Activated gamma-delta T cell treated with anti-CD3 and anti-CD28 coated beads, Interleukin-2, amount 50 U/mL, for 16 hours (primary cell): ENCODE results near the gene MEGF11.

ENCODE experiments used
- DNase-seq: peaks from one replicate; pipeline ENCODE4 v3.0.0-alpha.2; 2020; ENCODE audit warnings: low read depth

The MEGF11 gene

DNA sequence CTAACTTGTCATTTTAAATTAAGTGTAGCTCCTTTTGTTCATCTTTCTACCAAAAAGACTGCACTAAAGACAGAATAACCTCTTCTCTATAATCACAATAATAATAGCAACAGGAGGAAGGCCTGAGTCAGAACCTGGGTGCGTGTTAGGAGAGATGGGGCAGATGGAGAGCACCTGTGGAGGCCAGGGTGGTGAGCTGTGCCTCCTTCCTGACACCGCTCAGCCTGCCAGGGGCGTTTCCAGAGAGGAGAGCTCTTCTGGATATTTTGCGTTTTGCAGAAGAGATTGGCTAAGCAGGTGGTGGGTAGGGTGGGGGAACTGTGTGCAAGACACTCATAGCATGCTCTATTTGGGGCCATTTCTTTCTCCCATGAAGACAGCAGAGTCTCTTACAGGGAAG, 83.5 kb downstream of the MEGF11 start:
- no peak for DNase-seq

GRCh38 chr15:66169625-66170024, 83.9 kb downstream of the MEGF11 start:
- DNase-seq: no peak

DNA sequence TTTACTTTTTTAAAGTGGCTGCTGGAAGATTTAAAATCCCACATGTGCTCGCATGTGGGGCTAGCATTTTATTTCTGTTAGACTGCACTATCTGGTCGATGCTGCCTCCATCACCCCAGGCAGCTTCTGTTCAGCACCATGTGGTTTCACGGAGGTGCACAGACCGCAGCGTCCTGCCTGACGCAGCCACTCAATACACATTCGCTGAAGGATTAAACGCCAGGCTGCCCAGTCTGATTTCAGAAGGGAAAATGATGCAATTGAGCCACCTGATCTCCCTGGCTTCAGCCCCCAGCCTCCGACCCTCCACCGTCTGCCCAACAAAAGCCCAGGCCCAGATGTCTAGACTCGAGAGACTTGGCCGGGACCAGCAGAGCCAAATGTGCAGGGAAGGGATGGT, 84.5 kb downstream of the MEGF11 start:
- DNase-seq: no peak

DNA sequence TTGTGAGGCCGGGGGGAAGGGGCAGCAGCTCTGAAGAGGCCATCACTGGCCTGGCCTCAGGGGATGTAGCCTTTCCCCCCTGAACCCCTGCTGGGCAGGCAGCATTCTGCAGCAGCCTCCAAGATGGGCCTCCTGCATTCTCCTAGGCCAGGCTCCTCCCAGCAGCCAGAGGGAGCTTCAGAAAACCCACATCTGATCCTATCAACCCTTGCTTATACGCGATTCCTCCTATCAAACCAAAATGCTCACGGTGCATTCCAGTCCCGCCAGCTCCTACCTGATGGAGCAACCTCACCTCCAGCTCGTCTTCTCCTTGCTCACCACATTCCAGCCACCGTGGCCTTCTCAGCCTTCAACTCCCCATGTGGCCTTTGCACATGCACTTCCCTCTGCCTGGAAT, 85.7 kb downstream of the MEGF11 start:
- DNase-seq: no peak

DNA sequence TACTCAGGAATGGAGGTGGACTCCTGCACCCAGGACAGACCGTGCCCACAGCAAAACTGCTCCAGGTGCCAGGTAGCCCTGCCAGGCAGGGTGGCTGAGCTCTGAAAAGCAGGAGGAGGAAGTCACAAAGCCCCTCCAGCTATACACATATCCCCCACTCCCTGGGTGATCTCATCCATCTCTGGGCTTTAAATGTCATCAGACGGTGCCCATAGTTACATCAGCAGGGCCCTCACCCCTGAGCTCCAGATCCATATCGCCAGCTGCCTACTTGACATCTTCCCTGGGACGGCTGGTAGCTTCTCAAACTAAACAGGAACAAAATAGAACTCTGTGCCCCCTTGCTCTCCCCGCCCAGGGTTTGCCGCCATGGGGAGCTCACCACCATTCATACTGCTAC, 87.7 kb downstream of the MEGF11 start:
- DNase-seq: no peak

DNA sequence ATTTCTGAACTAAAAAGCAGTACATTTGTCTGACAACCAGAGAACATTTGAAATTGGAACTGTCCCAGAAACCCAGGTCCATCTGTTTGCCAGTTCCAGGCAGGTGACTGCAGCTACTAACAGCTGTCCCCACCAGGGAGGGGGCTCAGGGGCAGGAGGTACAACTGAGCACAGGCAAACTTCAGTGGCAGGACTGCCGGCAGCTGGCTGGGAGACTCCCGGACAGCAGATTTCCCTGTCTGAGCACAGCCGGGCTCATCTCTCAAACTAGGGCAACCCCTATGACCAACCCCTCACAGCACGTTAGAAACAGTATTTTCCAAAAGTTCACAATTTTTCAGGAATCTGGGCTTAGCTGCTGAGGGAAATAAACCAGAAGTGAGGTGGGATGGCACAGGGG, 88.8 kb downstream of the MEGF11 start:
- no peak for DNase-seq

- DNase-seq: no peak
Observed at GRCh38 chr15:66163553-66163952, 90.0 kb downstream of the MEGF11 start.

- DNase-seq: no peak
Observed at GRCh38 chr15:66162286-66162685, 91.3 kb downstream of the MEGF11 start.

- DNase-seq: no peak
Observed at GRCh38 chr15:66161575-66162118, 91.9 kb downstream of the MEGF11 start.

- DNase-seq: no peak
Observed at GRCh38 chr15:66161108-66161507, 92.4 kb downstream of the MEGF11 start.

DNA sequence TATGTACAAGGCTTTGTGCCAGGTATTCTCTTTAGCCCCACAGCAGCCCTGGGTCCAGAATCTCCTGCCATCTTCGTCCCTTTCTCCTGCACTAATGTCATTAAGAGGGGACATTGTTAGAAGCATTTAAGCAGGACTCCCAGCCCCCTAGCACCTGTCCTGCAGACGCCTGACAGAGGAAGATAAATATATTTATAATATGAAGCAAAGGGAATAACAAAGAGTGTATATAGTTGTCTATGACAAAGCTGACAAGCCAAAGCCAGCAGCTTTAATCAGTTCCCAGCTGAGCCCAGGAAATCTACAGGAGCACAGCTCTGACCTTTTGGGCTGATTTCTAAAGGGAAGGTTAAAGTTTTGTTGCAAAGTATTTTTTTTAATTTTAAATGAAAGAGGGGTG, 96.0 kb downstream of the MEGF11 start:
- DNase-seq: no peak

GRCh38 chr15:66156310-66156975, 97.1 kb downstream of the MEGF11 start:
- no peak for DNase-seq

DNA sequence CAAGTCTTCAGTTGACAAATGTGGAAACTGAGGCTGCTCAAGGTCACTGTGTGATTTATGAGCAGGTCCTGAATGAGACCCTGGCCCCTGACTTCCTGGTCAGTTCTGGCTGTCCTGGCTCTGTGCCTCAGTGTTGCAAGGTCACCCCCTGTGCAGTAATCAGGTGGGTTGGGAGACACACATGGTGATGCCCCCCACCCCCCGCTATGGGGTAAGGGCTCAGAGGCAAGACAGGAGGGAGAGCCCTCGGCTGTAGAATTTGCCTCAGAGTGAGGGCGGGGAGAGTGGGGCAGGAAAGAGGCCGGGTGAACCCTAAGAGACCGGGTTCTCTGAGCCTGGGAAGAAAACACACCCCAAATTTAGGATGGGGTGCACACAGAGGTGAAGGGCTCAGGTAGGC, 98.5 kb downstream of the MEGF11 start:
- DNase-seq: no peak

DNA sequence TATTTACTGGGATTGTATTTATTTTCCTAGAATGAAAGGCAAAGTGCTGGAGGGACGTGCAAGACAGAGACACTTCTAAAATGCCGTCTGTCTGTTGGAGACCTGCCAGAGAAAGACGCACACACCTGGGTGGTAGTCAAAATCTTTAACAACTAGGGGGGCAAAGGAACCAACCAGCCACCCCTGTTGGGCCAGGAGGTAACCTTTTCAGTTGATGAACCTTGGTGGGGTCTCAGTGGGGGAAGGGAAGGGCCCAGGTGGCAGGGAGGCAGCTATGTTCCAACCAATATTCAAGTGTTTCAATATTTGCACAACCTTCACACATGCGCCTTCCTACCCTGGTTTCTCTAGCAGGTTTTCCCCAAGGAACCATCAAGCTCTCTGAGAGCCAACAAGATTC, 99.0 kb downstream of the MEGF11 start:
- DNase-seq: no peak

DNA sequence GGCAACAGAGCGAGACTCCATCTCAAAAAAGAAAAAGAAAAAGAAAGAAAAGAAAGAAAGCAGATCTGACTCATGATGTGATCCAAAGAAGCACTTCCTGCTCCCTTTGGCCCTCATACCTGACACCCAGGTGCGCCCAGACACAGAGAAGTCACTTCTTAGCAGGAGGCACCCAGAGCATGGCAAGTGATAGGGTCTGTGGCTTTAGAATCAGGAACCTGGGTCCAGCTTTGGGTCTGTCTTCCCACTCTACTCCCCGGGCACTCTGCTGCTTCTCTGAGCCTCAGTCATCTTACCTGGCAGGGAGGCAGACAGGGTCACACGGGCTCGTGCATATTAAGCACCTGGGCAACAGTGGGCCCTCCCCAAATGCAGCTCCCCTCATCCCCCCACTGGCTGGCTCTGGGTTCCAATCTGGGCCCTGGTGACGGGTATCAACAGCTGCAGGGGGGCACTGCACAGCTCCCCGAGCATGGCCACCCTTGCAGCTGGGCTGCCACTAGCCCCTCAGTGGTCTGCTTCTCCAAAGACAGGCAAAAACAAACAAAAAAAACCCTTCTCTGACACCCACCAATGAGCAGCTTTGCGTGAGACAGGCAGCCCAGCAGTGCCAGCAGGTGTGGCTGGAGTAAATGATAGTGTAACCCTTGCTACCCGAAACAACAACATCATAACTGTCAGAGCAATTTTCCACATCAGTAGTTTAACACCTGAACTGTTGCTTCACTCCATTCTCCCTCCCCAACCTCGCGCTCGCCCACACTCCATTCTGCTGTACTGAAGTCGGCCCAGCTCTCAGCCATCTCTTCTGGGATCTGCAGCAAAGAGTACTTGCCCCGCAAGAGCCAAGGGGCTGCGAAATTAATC, 99.8 kb downstream of the MEGF11 start:
- no peak for DNase-seq

DNA sequence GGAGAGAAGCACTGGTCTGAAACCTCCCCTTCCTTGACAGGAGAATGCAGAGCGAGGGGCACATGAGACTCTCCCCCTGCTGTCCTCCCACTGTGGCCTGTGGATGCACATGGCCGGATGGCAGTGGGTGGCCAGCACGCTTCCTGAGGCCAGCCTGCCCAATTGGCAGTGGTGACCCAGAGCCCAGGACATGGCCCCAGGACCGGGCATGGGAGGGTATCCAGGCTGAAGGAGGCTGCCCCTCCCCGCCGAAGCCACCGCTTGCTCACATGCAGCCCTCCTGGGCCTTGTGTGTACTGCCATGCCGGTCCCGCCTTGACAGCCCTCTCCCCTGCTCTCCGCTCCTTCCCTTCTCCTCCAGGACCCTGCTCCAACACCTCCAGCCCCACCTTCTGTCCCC, 100.9 kb downstream of the MEGF11 start:
- no peak for DNase-seq

GRCh38 chr15:66151809-66152208, 101.7 kb downstream of the MEGF11 start:
- DNase-seq: no peak

DNA sequence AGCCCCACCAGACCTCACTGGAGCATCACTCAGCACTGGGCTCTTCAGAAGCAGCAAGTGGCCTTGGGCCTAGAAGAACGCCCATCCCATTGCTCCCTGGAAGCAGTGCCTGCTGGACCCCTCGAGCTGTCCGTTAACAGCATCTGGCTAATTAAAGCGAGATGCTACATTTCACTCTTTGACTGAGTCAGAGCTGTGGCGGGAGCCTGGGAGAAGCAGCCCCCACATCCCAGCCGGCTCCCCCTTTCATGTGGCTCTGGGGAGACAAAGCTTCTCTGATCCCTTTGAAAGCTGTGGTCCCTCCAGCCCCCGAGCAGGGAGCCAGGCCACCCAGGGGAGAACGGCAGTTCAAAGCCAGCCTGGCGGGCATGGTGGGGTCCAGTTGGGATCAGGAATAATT, 103.7 kb downstream of the MEGF11 start:
- DNase-seq: no peak

DNA sequence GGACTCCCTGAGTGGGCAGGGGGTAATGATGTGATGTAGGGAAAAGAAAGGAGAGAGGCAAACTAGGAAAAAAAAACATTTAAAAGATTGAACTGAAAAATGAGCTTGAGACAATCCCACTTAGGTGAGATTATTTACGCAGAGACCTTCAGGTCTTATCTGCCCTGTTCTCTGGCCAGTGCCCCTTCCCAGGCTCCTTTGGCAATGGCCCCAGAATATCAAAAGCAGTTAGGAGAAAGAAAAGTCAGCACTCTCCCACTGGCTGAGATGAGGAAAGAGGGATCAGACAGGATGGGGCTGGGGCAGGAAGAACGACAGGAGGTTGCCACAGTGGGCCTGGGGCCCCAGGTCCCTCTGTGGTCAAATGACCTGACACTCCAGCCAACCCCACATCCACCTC, 105.4 kb downstream of the MEGF11 start:
- DNase-seq: no peak

DNA sequence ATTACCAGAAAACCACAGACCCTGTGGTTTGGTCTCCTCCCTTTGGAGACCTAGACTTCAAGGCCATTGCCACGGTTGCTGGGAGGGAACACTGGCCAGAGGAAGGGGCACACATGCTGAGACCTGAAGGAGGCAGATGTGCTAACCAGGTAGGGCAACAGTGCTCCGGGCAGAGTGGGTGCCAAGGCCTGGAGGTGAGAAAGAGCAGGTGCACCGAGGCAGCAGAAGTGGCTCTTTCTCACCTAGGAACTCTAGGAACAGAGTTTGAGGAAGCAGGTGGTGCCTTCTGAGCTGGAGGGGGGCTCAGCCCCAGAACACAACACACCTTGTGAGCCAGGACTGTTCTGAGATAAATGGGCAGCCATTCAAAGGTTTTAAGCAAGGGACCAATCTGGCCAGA, 106.1 kb downstream of the MEGF11 start:
- no peak for DNase-seq

DNA sequence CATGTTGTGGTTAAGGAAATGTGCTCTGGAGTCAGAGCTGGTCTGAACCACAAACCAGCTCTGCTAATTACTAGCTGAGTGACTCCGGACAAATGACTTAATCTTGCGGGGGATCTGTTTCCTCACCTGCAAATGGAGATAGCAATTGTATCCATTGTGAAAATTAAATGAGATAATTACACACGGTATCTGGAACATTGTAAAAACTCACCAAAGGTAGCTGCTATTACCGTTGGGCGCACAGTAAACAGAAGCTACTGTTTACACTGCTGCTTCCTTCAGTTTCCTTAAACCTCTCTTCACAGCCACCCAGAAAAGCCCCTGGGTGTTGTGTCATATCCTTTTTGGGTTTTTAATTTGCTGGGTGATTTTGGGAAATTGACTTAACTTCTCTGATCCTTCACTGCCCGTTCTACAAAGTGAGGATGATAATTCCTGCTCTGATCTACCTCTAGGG, 107.8 kb downstream of the MEGF11 start:
- no peak for DNase-seq

- DNase-seq: no peak
Observed at GRCh38 chr15:66144978-66145725, 108.4 kb downstream of the MEGF11 start.

DNA sequence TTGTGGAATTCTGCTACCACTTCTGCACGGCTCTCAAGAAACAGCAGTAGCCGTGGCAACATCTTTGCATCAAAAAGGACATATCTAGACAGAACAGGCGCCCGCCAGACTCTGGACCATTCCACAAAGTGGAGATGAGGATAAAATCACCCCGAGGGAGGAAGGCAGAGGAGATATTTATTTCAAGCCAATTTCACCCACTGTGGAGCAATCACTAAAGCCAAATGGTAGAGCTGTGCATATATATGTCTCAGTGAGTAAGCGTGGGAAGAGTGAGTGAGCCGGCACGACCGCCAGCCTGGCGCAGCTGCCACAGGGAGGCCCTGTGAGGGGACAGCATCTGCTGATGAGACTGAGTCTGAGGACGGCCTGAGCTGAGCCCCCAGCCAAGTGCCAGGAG, 111.3 kb downstream of the MEGF11 start:
- DNase-seq: no peak
